Measurements from ENCODE around the gene BHLHE40.
A peak's percentile ranks its signal among the peaks of the same experiment; 100 is the strongest.

Gene BHLHE40

DNA sequence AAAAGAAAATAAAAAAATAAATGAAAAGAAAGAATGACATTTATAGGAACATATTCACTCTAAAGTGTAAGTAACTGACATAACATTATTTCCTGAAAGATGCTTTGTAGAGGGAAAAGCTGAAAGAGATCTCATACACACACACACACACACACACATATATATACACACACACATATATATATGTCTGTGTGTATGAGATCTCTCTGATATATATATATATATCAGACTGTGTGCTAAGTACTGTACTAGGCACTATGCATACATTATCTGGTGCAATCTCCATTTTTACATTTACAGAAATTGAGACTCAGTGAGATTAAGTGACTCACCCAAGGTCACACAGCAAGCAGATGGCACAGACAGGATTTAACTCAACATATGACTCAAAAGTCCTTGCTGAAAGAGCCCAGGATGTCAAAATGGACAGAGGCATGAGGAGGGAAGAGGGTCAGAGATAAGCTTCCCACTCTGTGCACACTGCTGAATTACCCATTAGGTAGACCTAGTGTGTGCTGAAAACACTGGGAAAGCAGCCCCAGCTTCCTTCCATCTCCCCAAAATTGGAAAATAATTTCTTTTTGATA lies 15.0 kb downstream of the BHLHE40 start:
- Mint-ChIP-seq H3K36me3 (ENCODE audit: low read depth) (no peaks in the 10 kb centered on the region), H3K4me1 (peaks cover 4% of the 10 kb centered on the region), H3K4me3 (no peak overlapping the region), H3K27ac (peak overlapping the region in 1 of 3 experiments; percentile 81), H3K27me3 (ENCODE audit: low read depth) (no peaks in the 10 kb centered on the region), H3K9me3 (no peaks in the 10 kb centered on the region)
- TF ChIP-seq, protein P1, sequence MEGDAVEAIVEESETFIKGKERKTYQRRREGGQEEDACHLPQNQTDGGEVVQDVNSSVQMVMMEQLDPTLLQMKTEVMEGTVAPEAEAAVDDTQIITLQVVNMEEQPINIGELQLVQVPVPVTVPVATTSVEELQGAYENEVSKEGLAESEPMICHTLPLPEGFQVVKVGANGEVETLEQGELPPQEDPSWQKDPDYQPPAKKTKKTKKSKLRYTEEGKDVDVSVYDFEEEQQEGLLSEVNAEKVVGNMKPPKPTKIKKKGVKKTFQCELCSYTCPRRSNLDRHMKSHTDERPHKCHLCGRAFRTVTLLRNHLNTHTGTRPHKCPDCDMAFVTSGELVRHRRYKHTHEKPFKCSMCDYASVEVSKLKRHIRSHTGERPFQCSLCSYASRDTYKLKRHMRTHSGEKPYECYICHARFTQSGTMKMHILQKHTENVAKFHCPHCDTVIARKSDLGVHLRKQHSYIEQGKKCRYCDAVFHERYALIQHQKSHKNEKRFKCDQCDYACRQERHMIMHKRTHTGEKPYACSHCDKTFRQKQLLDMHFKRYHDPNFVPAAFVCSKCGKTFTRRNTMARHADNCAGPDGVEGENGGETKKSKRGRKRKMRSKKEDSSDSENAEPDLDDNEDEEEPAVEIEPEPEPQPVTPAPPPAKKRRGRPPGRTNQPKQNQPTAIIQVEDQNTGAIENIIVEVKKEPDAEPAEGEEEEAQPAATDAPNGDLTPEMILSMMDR (IDR thresholded peaks at IDR 0.05; ENCODE audit: unreplicated experiment in 3 of 3), result no peak

GRCh38 chr3:4994823-4995499 lies 15.7 kb downstream of the BHLHE40 start:
- H3K4me3 Mint-ChIP-seq, result no peak overlapping the region
- H3K4me1 Mint-ChIP-seq, result no peaks in the 10 kb centered on the region
- peak overlapping the region in 1 of 3 experiments; percentile 81 for H3K27ac Mint-ChIP-seq
- peaks cover 5% of the 10 kb centered on the region for H3K27me3 Mint-ChIP-seq (ENCODE audit: low read depth)
- no peaks in the 10 kb centered on the region for H3K36me3 Mint-ChIP-seq (ENCODE audit: low read depth)
- no peaks in the 10 kb centered on the region for H3K9me3 Mint-ChIP-seq
- TF ChIP-seq, protein P1 (IDR thresholded peaks at IDR 0.05; ENCODE audit: unreplicated experiment in 3 of 3), result no peak

DNA sequence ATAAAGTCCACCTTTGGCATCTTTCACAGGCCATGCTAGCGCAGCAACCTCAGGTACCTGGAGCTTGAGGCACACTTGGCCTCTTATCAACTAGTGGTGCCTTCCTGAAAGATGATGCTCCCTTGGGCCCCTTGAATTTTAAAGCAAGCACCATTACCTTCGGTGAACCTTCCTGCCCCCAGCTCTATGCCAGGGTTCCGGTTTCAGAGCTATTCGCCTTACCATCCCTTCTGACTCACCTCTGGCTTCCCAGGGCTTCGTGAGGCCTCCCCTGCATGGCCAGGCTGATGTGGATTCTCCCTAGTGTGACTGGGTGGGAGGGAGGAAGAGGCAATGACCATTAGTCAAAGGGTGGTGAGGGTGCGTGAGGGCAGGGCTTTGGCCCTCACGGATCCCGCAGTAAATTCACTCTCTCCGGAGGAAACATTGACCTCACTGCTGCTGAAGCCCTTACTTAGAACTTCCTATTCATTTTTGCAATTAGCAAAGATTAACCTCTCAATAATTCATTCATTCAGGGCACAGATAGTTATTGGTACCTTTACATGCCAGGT lies 16.3 kb downstream of the BHLHE40 start:
- TF ChIP-seq, protein P1 (IDR thresholded peaks at IDR 0.05; ENCODE audit: unreplicated experiment in 3 of 3), result no peak
- peaks cover 6% of the 10 kb centered on the region for H3K27me3 Mint-ChIP-seq (ENCODE audit: low read depth)

DNA sequence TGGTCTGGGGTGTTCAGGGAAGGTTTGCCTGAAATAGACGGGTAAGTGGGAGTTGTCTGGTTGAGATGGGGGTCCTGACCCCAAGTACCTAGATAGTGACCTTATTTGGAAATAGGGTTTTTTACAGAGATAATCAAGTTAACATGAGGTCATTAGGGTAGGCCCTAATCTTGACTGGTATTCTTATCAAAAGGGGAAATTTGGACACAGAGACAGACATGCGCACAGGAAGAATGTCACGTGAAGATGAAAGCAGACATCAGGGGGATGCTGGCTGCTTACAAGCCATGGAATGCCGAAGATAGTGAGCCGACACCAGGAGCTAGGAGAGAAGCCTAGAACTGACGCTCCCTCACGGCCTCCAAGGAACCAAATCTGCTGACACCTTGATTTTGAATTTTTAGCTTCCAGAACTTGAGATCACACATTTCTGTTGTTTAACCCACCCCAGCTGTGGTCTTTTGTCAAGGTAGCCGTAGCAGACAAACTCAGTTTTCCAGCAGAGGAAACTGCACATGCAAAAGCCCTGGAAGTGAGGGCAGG lies 17.1 kb downstream of the BHLHE40 start:
- Mint-ChIP-seq H3K27me3 (ENCODE audit: low read depth) (peaks cover 6% of the 10 kb centered on the region), H3K9me3 (no peaks in the 10 kb centered on the region), H3K4me3 (no peak overlapping the region), H3K27ac (peak overlapping the region in 1 of 3 experiments; percentile 61), H3K4me1 (no peaks in the 10 kb centered on the region), H3K36me3 (ENCODE audit: low read depth) (no peaks in the 10 kb centered on the region)
- TF ChIP-seq, protein P1 (IDR thresholded peaks at IDR 0.05; ENCODE audit: unreplicated experiment in 3 of 3), result no peak

More for the DNA sequence above, 16.3 kb downstream of the BHLHE40 start:
- no peaks in the 10 kb centered on the region for H3K4me1 Mint-ChIP-seq
- H3K4me3 Mint-ChIP-seq, result no peak overlapping the region
- peak overlapping the region in 1 of 3 experiments; percentile 61 for H3K27ac Mint-ChIP-seq
- H3K9me3 Mint-ChIP-seq, result no peaks in the 10 kb centered on the region
- H3K36me3 Mint-ChIP-seq (ENCODE audit: low read depth), result no peaks in the 10 kb centered on the region

- Mint-ChIP-seq H3K36me3 (ENCODE audit: low read depth) (no peaks in the 10 kb centered on the region), H3K4me1 (no peaks in the 10 kb centered on the region), H3K27me3 (ENCODE audit: low read depth) (peaks cover 6% of the 10 kb centered on the region), H3K9me3 (no peaks in the 10 kb centered on the region), H3K27ac (no peak overlapping the region), H3K4me3 (no peak overlapping the region)
- TF ChIP-seq, protein P1 (IDR thresholded peaks at IDR 0.05; ENCODE audit: unreplicated experiment in 3 of 3), result no peak
Measured at GRCh38 chr3:4996771-4997291, 17.6 kb downstream of the BHLHE40 start.
